H1 (cell line): ENCODE measurements around the gene INPP5K. TPM values are rescaled to one million over a fixed set of nuclear protein-coding genes. Genes with fewer than 3 reads are reported as not detected.
"Not testable (repeated sequence)": the region's sequence is repeated elsewhere in the genome, so short reads cannot be mapped to it uniquely, and the experiment has no call there.

Experiments used
- CTCF ChIA-PET: fragments of 300-600 bp; sonication (Branson Sonifier 250); formaldehyde crosslinking; loops from one replicate; lab custom pipeline; 2021; ENCODE audit not compliant: partially characterized antibody; lab: Charles Lee
- POLR2A ChIA-PET: fragments of 300-600 bp; sonication (Branson Sonifier 250); formaldehyde crosslinking; loops from one replicate; lab custom pipeline; 2021; ENCODE audit warnings: inconsistent platforms; ENCODE audit not compliant: partially characterized antibody; lab: Charles Lee
- DNase-seq, 2 experiments: peaks; one replicate each; pipeline versions ENCODE4 v3.0.0 to v3.0.0-alpha.2; 2010 to 2022; ENCODE audit warnings: low spot score in 2 of 2, low read depth in 1 of 2, mixed read lengths in 1 of 2
- FAIRE-seq: peaks from 2 replicates; lab custom pipeline; 2011; peaks lifted over from hg19 to GRCh38; lab: Jason Lieb, UNC
- H2AFZ ChIP-seq: 2 replicates; pipeline ENCODE4 v1.8.1; 2012; ENCODE audit warnings: low read length, inconsistent platforms
- H2AK5ac ChIP-seq: 2 replicates; pipeline ENCODE4 v1.6.1; 2013; ENCODE audit warnings: low read depth, low read length
- H2BK120ac ChIP-seq: replicated peaks from 2 replicates; pipeline ENCODE3; 2013; ENCODE audit warnings: low read depth, low read length, inconsistent platforms
- H2BK12ac ChIP-seq: 2 replicates; pipeline ENCODE4 v1.6.1; 2013; ENCODE audit warnings: low read depth, low read length
- H2BK15ac ChIP-seq: 2 replicates; pipeline ENCODE4 v1.6.1; 2013; ENCODE audit warnings: low read length
- H2BK20ac ChIP-seq: 2 replicates; pipeline ENCODE4 v1.6.1; 2013; ENCODE audit warnings: low read length
- H2BK5ac ChIP-seq: 2 replicates; pipeline ENCODE4 v1.6.1; 2013; ENCODE audit warnings: low read depth, low read length
- H3K14ac ChIP-seq: 2 replicates; pipeline ENCODE4 v1.6.1; 2013; ENCODE audit warnings: inconsistent platforms; ENCODE audit not compliant: insufficient read length
- H3K18ac ChIP-seq: 2 replicates; pipeline ENCODE4 v1.6.1; 2013; ENCODE audit warnings: low read length; ENCODE audit errors: extremely low read depth
- H3K23ac ChIP-seq: 2 replicates; pipeline ENCODE4 v1.6.1; 2013; ENCODE audit warnings: inconsistent platforms; ENCODE audit not compliant: insufficient read length
- H3K23me2 ChIP-seq: 2 replicates; pipeline ENCODE4 v1.6.1; 2013; ENCODE audit warnings: low read depth, low read length
- H3K27ac ChIP-seq: 2 replicates; pipeline ENCODE4 v1.6.1; 2011; ENCODE audit warnings: low read depth, low read length, inconsistent platforms
- H3K27me3 ChIP-seq, 4 experiments: replicated peaks in 1 of 4; 1 replicate in 1 of 4; 2 replicates in 3 of 4; pipeline versions ENCODE4 v1.6.1 to v1.8.1; 2011 to 2013; ENCODE audit warnings: low read length in 3 of 4, mild to moderate bottlenecking in 3 of 4, inconsistent platforms in 2 of 4, mixed read lengths in 2 of 4, moderate library complexity in 1 of 4; ENCODE audit not compliant: control insufficient read depth in 3 of 4, insufficient read depth in 3 of 4; ENCODE audit errors: extremely low read depth in 1 of 4
- H3K36me3 ChIP-seq, 4 experiments: 2 replicates each; pipeline versions ENCODE4 v1.6.1 to v1.8.1; 2011 to 2013; ENCODE audit warnings: mild to moderate bottlenecking in 4 of 4, low read length in 3 of 4, moderate library complexity in 2 of 4, control low read depth in 1 of 4, inconsistent platforms in 1 of 4; ENCODE audit not compliant: insufficient read depth in 4 of 4, control insufficient read depth in 2 of 4
- H3K4ac ChIP-seq: replicated peaks from 2 replicates; pipeline ENCODE3; 2013; ENCODE audit warnings: low read length, low read depth, mixed read lengths, inconsistent platforms; ENCODE audit not compliant: insufficient read length
- H3K4me1 ChIP-seq, 4 experiments: replicated peaks in 1 of 4; 1 replicate in 1 of 4; 2 replicates in 3 of 4; pipeline versions ENCODE4 v1.6.1 to v1.8.1; 2011 to 2013; ENCODE audit warnings: low read length in 3 of 4, inconsistent platforms in 2 of 4, mixed read lengths in 1 of 4; ENCODE audit not compliant: insufficient read depth in 4 of 4, control insufficient read depth in 3 of 4
- H3K4me2 ChIP-seq, 2 experiments: 2 replicates each; pipeline versions ENCODE4 v1.6.1 to v1.8.1; 2011 to 2013; ENCODE audit warnings: low read depth in 2 of 2, low read length in 2 of 2, control low read depth in 1 of 2, inconsistent platforms in 1 of 2, mild to moderate bottlenecking in 1 of 2; ENCODE audit not compliant: insufficient read depth in 1 of 2
- H3K4me3 ChIP-seq, 4 experiments: fragments of 200-600, 300-600 bp in 1 of 4; sonication (generic), shearing (Covaris generic), sonication (Bioruptor Twin) in 1 of 4; 2 replicates each; pipeline versions ENCODE4 v1.5.1 to v1.8.1; 2011 to 2016; ENCODE audit warnings: low read length in 4 of 4, low read depth in 3 of 4, control low read depth in 2 of 4, inconsistent platforms in 2 of 4, mild to moderate bottlenecking in 2 of 4, mixed read lengths in 1 of 4, moderate library complexity in 1 of 4; ENCODE audit not compliant: insufficient read depth in 2 of 4; ENCODE audit errors: extremely low read depth in 1 of 4
- H3K56ac ChIP-seq: replicated peaks from 2 replicates; pipeline ENCODE3; 2013; ENCODE audit warnings: low read depth, mild to moderate bottlenecking, mixed read lengths, low read length, inconsistent platforms; ENCODE audit not compliant: insufficient read length
- H3K79me1 ChIP-seq: 2 replicates; pipeline ENCODE4 v1.6.1; 2013; ENCODE audit warnings: low read depth, low read length, control low read depth
- H3K79me2 ChIP-seq, 2 experiments: 2 replicates each; pipeline versions ENCODE4 v1.6.1 to v1.8.1; 2012 to 2013; ENCODE audit warnings: low read length in 2 of 2, mild to moderate bottlenecking in 2 of 2, inconsistent platforms in 1 of 2; ENCODE audit not compliant: insufficient read depth in 2 of 2, control insufficient read depth in 1 of 2
- H3K9ac ChIP-seq, 4 experiments: replicated peaks in 1 of 4; 1 replicate in 1 of 4; 2 replicates in 3 of 4; pipeline versions ENCODE4 v1.6.1 to v1.8.1; 2011 to 2013; ENCODE audit warnings: low read depth in 3 of 4, low read length in 3 of 4, control low read depth in 2 of 4, mild to moderate bottlenecking in 2 of 4, moderate library complexity in 2 of 4, inconsistent platforms in 1 of 4; ENCODE audit errors: extremely low read depth in 1 of 4
- H3K9me3 ChIP-seq, 2 experiments: 2 replicates each; pipeline versions ENCODE4 v1.6.1 to v1.8.1; 2012 to 2013; ENCODE audit warnings: mild to moderate bottlenecking in 2 of 2, moderate library complexity in 2 of 2, control low read depth in 1 of 2, inconsistent platforms in 1 of 2, low read depth in 1 of 2, low read length in 1 of 2, mixed read lengths in 1 of 2; ENCODE audit not compliant: insufficient read depth in 2 of 2
- H4K20me1 ChIP-seq, 2 experiments: replicated peaks in 1 of 2; 2 replicates each; pipeline versions ENCODE3 to v1.8.1; 2011 to 2013; ENCODE audit warnings: inconsistent platforms in 2 of 2, low read length in 2 of 2, mild to moderate bottlenecking in 1 of 2; ENCODE audit not compliant: insufficient read depth in 2 of 2, control insufficient read depth in 1 of 2
- H4K5ac ChIP-seq: 2 replicates; pipeline ENCODE4 v1.6.1; 2013; ENCODE audit warnings: low read length, low read depth, mixed read lengths, inconsistent platforms; ENCODE audit not compliant: insufficient read length
- H4K8ac ChIP-seq: 2 replicates; pipeline ENCODE4 v1.8.0; 2013; ENCODE audit warnings: mild to moderate bottlenecking, moderate library complexity, low read length, inconsistent platforms; ENCODE audit not compliant: insufficient read depth; ENCODE audit errors: extremely low read depth
- H4K91ac ChIP-seq: replicated peaks from 2 replicates; pipeline ENCODE3; 2013; ENCODE audit warnings: low read length, mixed read lengths, inconsistent platforms; ENCODE audit not compliant: insufficient read length
- WGBS, 2 experiments: shearing (Covaris generic) in 1 of 2; methylation state at CpG; one replicate each; pipeline versions ENCODE4 v1.1.6 to v1.1.7; 2013 to 2015; ENCODE audit warnings: low lambda C conversion rate in 2 of 2, mixed read lengths in 2 of 2, inconsistent platforms in 1 of 2, low coverage in 1 of 2, missing lambda C conversion rate in 1 of 2; ENCODE audit not compliant: insufficient replicate concordance in 2 of 2, insufficient coverage in 1 of 2, insufficient read length in 1 of 2; ENCODE audit errors: extremely low coverage in 1 of 2, missing lambda C conversion rate in 1 of 2; 5-methylcytosine and 5-hydroxymethylcytosine counted together
- polyA plus RNA-seq, 7 experiments: library from polyadenylated mRNA; depleted of rRNA in 3 of 7; stranded (reverse) in 5 of 7; unstranded in 2 of 7; fragments of >200 nt in 5 of 7; fragments of 200-250 nt in 2 of 7; gene quantifications; 1 replicate in 5 of 7; 2 replicates in 1 of 7; 4 replicates in 1 of 7; pipeline versions ENCODE4 v1.2.1 to v1.2.3, GENCODE V29; 2011 to 2013; ENCODE audit warnings: missing spikeins in 2 of 7, mixed read lengths in 2 of 7
- total RNA-seq: library from RNA; stranded (reverse); fragmentation: NEBNext Ultra II Directional; extraction: Animal tissue kit (Norgen Biotek cat#: 25700); gene quantifications from 2 replicates; pipeline ENCODE4 v1.2.1, GENCODE V29; 2021

The INPP5K gene
- total and polyA plus RNA-seq, 2 of the 8 experiments (the other 6 are each of a cell fraction or from before 2014, with no cell fraction given), result 21.0 to 24.1 TPM

DNA sequence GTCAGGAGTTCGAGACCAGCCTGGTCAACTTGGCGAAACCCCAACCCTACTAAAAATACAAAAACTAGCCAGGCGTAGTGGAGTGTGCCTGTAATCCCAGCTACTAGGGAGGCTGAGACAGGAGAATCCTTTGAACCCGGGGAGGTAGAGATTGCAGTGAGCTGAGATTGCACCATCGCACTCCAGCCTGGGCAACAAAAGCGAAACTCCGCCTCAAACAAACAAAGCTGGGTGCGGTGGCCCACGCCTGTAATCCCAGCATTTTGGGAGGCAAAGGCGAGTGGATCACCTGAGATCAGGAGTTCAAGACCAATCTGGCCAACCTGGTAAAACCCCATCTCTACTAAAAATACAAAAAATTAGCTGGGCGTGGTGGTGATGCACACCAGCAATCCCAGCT is 62.7 kb downstream of the INPP5K start:
- not testable (repeated sequence) for DNase-seq
- CTCF ChIA-PET, result interaction anchor here (0.9 to 3.4 kb wide), 6 partner anchors 9 to 88 kb away, joined by 3 to 15 read pairs (median 5); no protein-coding TSS in a partner anchor
- H3K4me2 ChIP-seq, result peak overlapping the region in 1 of 2 experiments; percentile 94; a peak in 1 of 4 replicates

More for the DNA sequence above, 62.7 kb downstream of the INPP5K start:
- not testable (repeated sequence) for H3K27ac ChIP-seq, H4K8ac ChIP-seq, H2BK15ac ChIP-seq, H3K4me3 ChIP-seq, H2BK12ac ChIP-seq, H2BK120ac ChIP-seq, H3K4ac ChIP-seq, H3K23me2 ChIP-seq, H4K91ac ChIP-seq, H3K27me3 ChIP-seq, H2AK5ac ChIP-seq, H2BK5ac ChIP-seq, H2BK20ac ChIP-seq, H3K9me3 ChIP-seq, H3K18ac ChIP-seq, H2AFZ ChIP-seq, H3K23ac ChIP-seq, H3K56ac ChIP-seq, H4K5ac ChIP-seq, H3K36me3 ChIP-seq, H3K14ac ChIP-seq, H3K9ac ChIP-seq, H3K79me1 ChIP-seq, H3K4me1 ChIP-seq, FAIRE-seq
- H3K79me2 ChIP-seq, result peaks cover 57 to 71% of the 10 kb centered on the region in 2 experiments
- 91% methylated on average over 11 of the region's 11 CpGs; no CpG with 5 or more reads in 1 of the 2 experiments for WGBS, 2 experiments
- POLR2A ChIA-PET, result interaction anchor here (0.8 to 3.5 kb wide), 8 partner anchors 9 to 152 kb away, joined by 3 to 13 read pairs (median 3); no protein-coding TSS in a partner anchor
- H4K20me1 ChIP-seq, result peaks cover 3 to 18% of the 10 kb centered on the region in 2 experiments
